Measurements from ENCODE around the gene MCRIP1. TPM values are rescaled to one million over a fixed set of nuclear protein-coding genes. Genes with fewer than 3 reads are reported as not detected.

MCRIP1 gene
- polyA plus RNA-seq, 1 of the 3 experiments (the other 2 are of a cell fraction) = 156 TPM

- 97% methylated on average over 24 of the region's 30 CpGs for WGBS (ENCODE audit: low lambda C conversion rate)
- H3K9me3 ChIP-seq = no peaks in the 10 kb centered on the region
- peaks cover 0 to 5% of the 10 kb centered on the region in 2 experiments for H3K36me3 ChIP-seq (replicated peaks in 1 of 2; ENCODE audit: control insufficient read depth in 1 of 2, insufficient read depth in 2 of 2, low read length in 1 of 2)
- no peak overlapping the region for H3K4me3 ChIP-seq (ENCODE audit: low read depth in 2 of 2, low read length in 1 of 2)
- ChIA-PET CTCF (interaction anchor here (1.1 to 2.6 kb wide), 4 partner anchors 11 to 101 kb away, joined by 3 to 17 read pairs (median 4); no protein-coding TSS in a partner anchor), POLR2A (no interaction called here)
- peaks cover 0 to 11% of the 10 kb centered on the region in 2 experiments; a peak in 1 of 4 replicates for H3K4me1 ChIP-seq (ENCODE audit: control insufficient read depth in 1 of 2, insufficient read depth in 2 of 2, low read depth in 1 of 2, low read length in 1 of 2)
- no peaks in the 10 kb centered on the region for H3K27me3 ChIP-seq (ENCODE audit: insufficient read depth)
- H3F3A ChIP-seq (replicated peaks; ENCODE audit: insufficient read depth) = peaks cover 3% of the 10 kb centered on the region
- H4K20me1 ChIP-seq (ENCODE audit: insufficient read depth) = peaks cover 13% of the 10 kb centered on the region; the same call in 1 of the 2 replicates
- no peak overlapping the region for H3K4me2 ChIP-seq
- peaks cover 14% of the 10 kb centered on the region for H3K79me2 ChIP-seq (ENCODE audit: insufficient read depth)
- no peak overlapping the region for H2AFZ ChIP-seq (ENCODE audit: low read depth)
- H3K9ac ChIP-seq = no peak overlapping the region
- no peak overlapping the region for H3K27ac ChIP-seq (ENCODE audit: low read depth in 2 of 2, low read length in 1 of 2)
- H3K9me2 ChIP-seq = no peaks in the 10 kb centered on the region
- TF ChIP-seq USF1 (IDR thresholded peaks at IDR 0.05; ENCODE audit: borderline replicate concordance, low read depth) (no peak), GATA2 (CRISPR knock-in tag; IDR thresholded peaks at IDR 0.05) (no peak), CHD2 (IDR thresholded peaks at IDR 0.05; ENCODE audit: low read length, partially characterized antibody) (no peak), TAF1 (IDR thresholded peaks at IDR 0.05; ENCODE audit: borderline replicate concordance, low read depth, low read length) (no peak), USF2 (IDR thresholded peaks at IDR 0.05; ENCODE audit: borderline replicate concordance, low read depth, low read length) (no peak), RXRA (IDR thresholded peaks at IDR 0.05; ENCODE audit: borderline replicate concordance, low read depth) (no peak), TEAD4 (IDR thresholded peaks at IDR 0.05; ENCODE audit: borderline replicate concordance, insufficient read depth) (no peak), IRF3 (IDR thresholded peaks at IDR 0.05; ENCODE audit: low read depth, low read length) (no peak), NFIC (IDR thresholded peaks at IDR 0.05; ENCODE audit: borderline replicate concordance) (no peak), MAX (IDR thresholded peaks at IDR 0.05; ENCODE audit: low read depth) (no peak), PBX3 (IDR thresholded peaks at IDR 0.05) (no peak), RAD21 (IDR thresholded peaks at IDR 0.05; ENCODE audit: low read length) (no peak), GABPA (IDR thresholded peaks at IDR 0.05; ENCODE audit: low read depth) (no peak), EP300 (IDR thresholded peaks at IDR 0.05; ENCODE audit: borderline replicate concordance in 1 of 2, low read depth in 1 of 2, low read length in 1 of 2) (no peak), RFX5 (IDR thresholded peaks at IDR 0.05; ENCODE audit: low read length) (no peak), YY1 (IDR thresholded peaks at IDR 0.05; ENCODE audit: low read depth) (no peak), EZH2phosphoT487 (IDR thresholded peaks at IDR 0.05; ENCODE audit: borderline replicate concordance, low read depth) (no peak), MXI1 (IDR thresholded peaks at IDR 0.05; ENCODE audit: low read depth, low read length) (no peak)
- DNase-seq = no peak
Measured at GRCh38 chr17:81822996-81823819, 9.9 kb downstream of the MCRIP1 start.
